Neural progenitor cell (in vitro differentiated cells): ENCODE results near the gene NFE2L2.

ENCODE experiments used
- EZH2 ChIP-seq: fragments of 200-600 bp; sonication (generic); IDR thresholded peaks from 2 replicates; pipeline ENCODE4 v1.6.1; 2017; ENCODE audit warnings: antibody characterized with exemption, mild to moderate bottlenecking, moderate library complexity
- TF ChIP-seq, protein P1 (sequence below): fragments of 200-600 bp; sonication (generic); IDR thresholded peaks from 2 replicates; pipeline ENCODE4 v1.5.1; 2017; ENCODE audit warnings: antibody characterized with exemption, mild to moderate bottlenecking

- TF ChIP-seq, protein P1, sequence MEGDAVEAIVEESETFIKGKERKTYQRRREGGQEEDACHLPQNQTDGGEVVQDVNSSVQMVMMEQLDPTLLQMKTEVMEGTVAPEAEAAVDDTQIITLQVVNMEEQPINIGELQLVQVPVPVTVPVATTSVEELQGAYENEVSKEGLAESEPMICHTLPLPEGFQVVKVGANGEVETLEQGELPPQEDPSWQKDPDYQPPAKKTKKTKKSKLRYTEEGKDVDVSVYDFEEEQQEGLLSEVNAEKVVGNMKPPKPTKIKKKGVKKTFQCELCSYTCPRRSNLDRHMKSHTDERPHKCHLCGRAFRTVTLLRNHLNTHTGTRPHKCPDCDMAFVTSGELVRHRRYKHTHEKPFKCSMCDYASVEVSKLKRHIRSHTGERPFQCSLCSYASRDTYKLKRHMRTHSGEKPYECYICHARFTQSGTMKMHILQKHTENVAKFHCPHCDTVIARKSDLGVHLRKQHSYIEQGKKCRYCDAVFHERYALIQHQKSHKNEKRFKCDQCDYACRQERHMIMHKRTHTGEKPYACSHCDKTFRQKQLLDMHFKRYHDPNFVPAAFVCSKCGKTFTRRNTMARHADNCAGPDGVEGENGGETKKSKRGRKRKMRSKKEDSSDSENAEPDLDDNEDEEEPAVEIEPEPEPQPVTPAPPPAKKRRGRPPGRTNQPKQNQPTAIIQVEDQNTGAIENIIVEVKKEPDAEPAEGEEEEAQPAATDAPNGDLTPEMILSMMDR = no peak
- no peak for TF ChIP-seq EZH2
Observed at GRCh38 chr2:177287814-177288213, 23.3 kb upstream of the NFE2L2 start.
